Endothelial cell of umbilical vein (primary cell): ENCODE data around the gene AKAP5. TPM values are rescaled to one million over a fixed set of nuclear protein-coding genes. Genes with fewer than 3 reads are reported as not detected.

Experiments
- BruUV-seq: library from RNA; stranded (reverse); fragments of 400-500 nt; replicated peaks from 2 replicates; lab custom pipeline; 2021; lab: Mats Ljungman, UMichigan
- CTCF ChIA-PET: fragments of 300-600, 350-600 bp; sonication (Branson Sonifier 250); formaldehyde crosslinking; loops from one replicate; lab custom pipeline; 2021; ENCODE audit warnings: antibody characterized with exemption, inconsistent platforms; lab: Charles Lee
- POLR2A ChIA-PET: fragments of 300-600, 350-600 bp; sonication (Branson Sonifier 250); formaldehyde crosslinking; loops from one replicate; lab custom pipeline; 2021; ENCODE audit warnings: antibody characterized with exemption, inconsistent platforms; lab: Charles Lee
- DNase-seq: peaks from one replicate; pipeline ENCODE4 v3.0.0-alpha.2; 2011; ENCODE audit warnings: low read depth, low spot score
- FAIRE-seq: peaks from 2 replicates; lab custom pipeline; 2011; peaks lifted over from hg19 to GRCh38; lab: Jason Lieb, UNC
- H2AFZ ChIP-seq: 2 replicates; pipeline ENCODE4 v1.6.0; 2012; ENCODE audit warnings: low read depth, low read length, control low read depth, inconsistent platforms
- H3K27ac ChIP-seq: 2 replicates; pipeline ENCODE4 v1.5.1; 2011; ENCODE audit warnings: low read depth, mild to moderate bottlenecking, control low read depth, low read length, moderate library complexity; ENCODE audit not compliant: insufficient read depth
- H3K27me3 ChIP-seq, 2 experiments: 2 replicates each; pipeline versions ENCODE4 v1.6.0 to v1.6.1; 2011; ENCODE audit warnings: low read length in 2 of 2, mixed read lengths in 1 of 2; ENCODE audit not compliant: control insufficient read depth in 2 of 2, insufficient read depth in 2 of 2
- H3K36me3 ChIP-seq, 2 experiments: 2 replicates in 1 of 2; 3 replicates in 1 of 2; pipeline ENCODE4 v1.5.1; 2011; ENCODE audit warnings: low read length in 2 of 2, mild to moderate bottlenecking in 1 of 2, moderate library complexity in 1 of 2; ENCODE audit not compliant: control insufficient read depth in 2 of 2, insufficient read depth in 2 of 2; ENCODE audit errors: extremely low read depth in 1 of 2
- H3K4me1 ChIP-seq: 3 replicates; pipeline ENCODE4 v1.5.1; 2011; ENCODE audit warnings: mild to moderate bottlenecking, low read length; ENCODE audit not compliant: control insufficient read depth, insufficient read depth; ENCODE audit errors: extremely low read depth
- H3K4me2 ChIP-seq: 2 replicates; pipeline ENCODE4 v1.6.1; 2011; ENCODE audit warnings: low read length, control low read depth, mixed read lengths; ENCODE audit not compliant: insufficient read depth
- H3K4me3 ChIP-seq, 3 experiments: fragments of 200-600 bp in 1 of 3; sonication (generic), shearing (Covaris generic) in 1 of 3; replicated peaks in 1 of 3; 2 replicates each; pipeline ENCODE4 v1.5.1; 2011 to 2016; ENCODE audit warnings: control low read depth in 3 of 3, low read length in 3 of 3, mild to moderate bottlenecking in 2 of 3, inconsistent platforms in 1 of 3, low read depth in 1 of 3, moderate library complexity in 1 of 3; ENCODE audit not compliant: insufficient read depth in 1 of 3
- H3K79me2 ChIP-seq: 2 replicates; pipeline ENCODE4 v1.6.0; 2012; ENCODE audit warnings: low read length, inconsistent platforms; ENCODE audit not compliant: control insufficient read depth, insufficient read depth
- H3K9ac ChIP-seq: replicated peaks from 2 replicates; pipeline ENCODE3; 2011; ENCODE audit warnings: low read length, control low read depth; ENCODE audit not compliant: insufficient read depth; ENCODE audit errors: extremely low read depth
- H3K9me1 ChIP-seq: replicated peaks from 3 replicates; pipeline ENCODE4 v1.6.0; 2011; ENCODE audit warnings: mild to moderate bottlenecking, low read length; ENCODE audit not compliant: control insufficient read depth, insufficient read depth; ENCODE audit errors: extremely low read depth
- H3K9me3 ChIP-seq: replicated peaks from 2 replicates; pipeline ENCODE4 v1.5.1; 2012; ENCODE audit warnings: low read length, inconsistent platforms; ENCODE audit not compliant: control insufficient read depth, insufficient read depth
- H4K20me1 ChIP-seq: replicated peaks from 2 replicates; pipeline ENCODE3; 2011; ENCODE audit warnings: mild to moderate bottlenecking, low read length; ENCODE audit not compliant: control insufficient read depth, insufficient read depth; ENCODE audit errors: extremely low read depth
- EZH2 ChIP-seq: IDR thresholded peaks from 2 replicates; pipeline ENCODE4 v1.6.1; 2012; ENCODE audit warnings: borderline replicate concordance, low read depth, mild to moderate bottlenecking, moderate library complexity, low read length, inconsistent platforms; ENCODE audit not compliant: severe bottlenecking
- FOS ChIP-seq: IDR thresholded peaks from 2 replicates; pipeline ENCODE4 v1.6.1; 2011; ENCODE audit warnings: mild to moderate bottlenecking, low read length, moderate library complexity, borderline replicate concordance; ENCODE audit not compliant: insufficient read depth
- GATA2 ChIP-seq: IDR thresholded peaks from 2 replicates; pipeline ENCODE4 v1.7.0; 2011; ENCODE audit warnings: low read depth, mild to moderate bottlenecking, moderate library complexity, mixed read lengths, low read length; ENCODE audit not compliant: insufficient read length, insufficient read depth
- JUN ChIP-seq: IDR thresholded peaks from 2 replicates; pipeline ENCODE4 v1.6.1; 2011; ENCODE audit warnings: borderline replicate concordance, low read depth; ENCODE audit not compliant: insufficient read length, insufficient read depth
- MYC ChIP-seq: IDR thresholded peaks from one replicate; pipeline ENCODE4 v1.6.1; 2011; ENCODE audit warnings: mild to moderate bottlenecking, low read depth, low read length
- POLR2A ChIP-seq: IDR thresholded peaks from 2 replicates; pipeline ENCODE4 v1.6.1; 2012; ENCODE audit warnings: low read depth, mild to moderate bottlenecking, control low read depth, low read length
- POLR2AphosphoS5 ChIP-seq: IDR thresholded peaks from 2 replicates; pipeline ENCODE4 v1.6.1; 2012; ENCODE audit warnings: low read depth, mild to moderate bottlenecking, control low read depth, low read length, moderate library complexity; ENCODE audit not compliant: insufficient read depth
- dilution Hi-C: fragments of 300-500 bp; cut with MboI; formaldehyde crosslinking; loops from one replicate; pipeline ENCODE4 v1.15.0; 2019; ENCODE audit warnings: low sequenced_read_pairs; ENCODE audit not compliant: extremely low pct_ligation_motif_present
- intact Hi-C: fragments of 100-400 bp; cut with micrococcal nuclease; formaldehyde crosslinking; loops from one replicate; pipeline ENCODE4 v1.10.0; 2022
- polyA plus RNA-seq, 4 experiments: library from polyadenylated mRNA; depleted of rRNA in 3 of 4; stranded (reverse) in 3 of 4; unstranded in 1 of 4; fragments of >200 nt; gene quantifications; 2 replicates each; pipeline versions ENCODE4 v1.2.1 to v1.2.3, GENCODE V29; 2011 to 2012; ENCODE audit warnings: missing spikeins in 1 of 4
- total RNA-seq: library from RNA; stranded (reverse); gene quantifications from 2 replicates; pipeline ENCODE4 v1.2.3, GENCODE V29; 2021
- TF ChIP-seq, protein P1 (sequence below): IDR thresholded peaks from 2 replicates; pipeline ENCODE4 v1.6.1; 2011; ENCODE audit not compliant: insufficient read depth, insufficient read length

Gene AKAP5
- total and polyA plus RNA-seq, 2 donors (not counting 3 experiments of a cell fraction or from before 2014, with no cell fraction given): 0.10 to 0.75 TPM

DNA sequence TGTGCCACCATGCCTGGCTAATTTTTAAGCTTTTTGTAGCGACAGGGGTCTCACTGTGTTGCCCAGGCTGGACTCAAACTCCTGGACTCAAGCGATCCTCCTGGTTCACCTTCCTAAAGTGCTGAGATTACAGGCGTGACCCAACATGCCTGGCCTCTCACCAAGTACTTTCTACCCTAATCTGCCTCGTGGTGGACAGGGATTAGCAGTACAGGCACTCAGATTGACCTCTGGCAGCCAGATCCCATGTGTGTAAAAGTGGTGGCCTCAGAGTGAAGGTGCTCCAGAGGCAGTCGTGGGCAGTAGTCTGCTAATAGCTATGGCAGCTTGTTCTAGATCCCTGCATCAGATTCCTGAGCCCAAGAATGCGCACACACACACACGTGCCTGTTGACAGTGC lies 46.3 kb upstream of the AKAP5 start:
- H3K79me2 ChIP-seq: no peaks in the 10 kb centered on the region
- DNase-seq (no peak), FAIRE-seq (no peak)
- no peaks in the 10 kb centered on the region for H3K9me1 ChIP-seq
- peaks cover 7 to 16% of the 10 kb centered on the region in 2 experiments for H3K36me3 ChIP-seq
- dilution Hi-C loops: no loop called here
- BruUV-seq: no TSS peak
- H3K27me3 ChIP-seq: no peaks in the 10 kb centered on the region
- CTCF ChIA-PET: interaction anchor here (1.6 to 3.9 kb wide), 2 partner anchors 11 to 17 kb away, joined by 5 to 25 read pairs; no protein-coding TSS in a partner anchor
- H4K20me1 ChIP-seq: no peaks in the 10 kb centered on the region
- no peaks in the 10 kb centered on the region for H3K4me1 ChIP-seq
- TF ChIP-seq EZH2 (no peak), JUN (no peak), GATA2 (no peak), POLR2A (no peak)
- no peak overlapping the region for H3K4me3 ChIP-seq
- no peak overlapping the region for H3K4me2 ChIP-seq
- no peaks in the 10 kb centered on the region for H3K9me3 ChIP-seq
- intact Hi-C loops: no loop called here
- H3K27ac ChIP-seq: no peak overlapping the region
- H2AFZ ChIP-seq: no peak overlapping the region
- no peak overlapping the region for H3K9ac ChIP-seq
- POLR2A ChIA-PET: no interaction called here

DNA sequence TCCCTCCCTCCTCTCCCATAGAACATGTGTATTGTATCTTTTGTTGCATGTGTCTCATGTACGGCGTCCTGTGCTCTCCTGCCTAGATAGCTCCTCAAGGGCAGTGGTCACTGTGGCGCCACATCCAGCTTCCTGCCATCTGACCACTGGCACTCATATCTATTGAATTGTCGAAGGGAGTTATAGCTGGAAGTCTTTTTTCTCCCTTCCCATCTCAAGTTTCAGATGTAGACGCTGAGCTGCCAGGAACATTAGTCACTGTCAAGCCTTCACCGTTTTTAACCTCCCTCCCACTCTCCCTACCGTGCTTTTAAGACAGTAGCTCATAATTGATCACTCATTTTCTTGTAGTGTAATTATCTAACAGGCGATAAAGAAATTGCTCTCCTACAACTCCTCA lies 44.1 kb upstream of the AKAP5 start:
- ChIA-PET POLR2A (no interaction called here), CTCF (interaction anchor here (0.8 to 2.3 kb wide), 6 partner anchors 9 to 90 kb away, joined by 3 to 31 read pairs (median 4); no protein-coding TSS in a partner anchor)
- DNase-seq (no peak), FAIRE-seq (no peak)
- Histone ChIP-seq H3K9me1 (no peaks in the 10 kb centered on the region), H3K27ac (no peak overlapping the region), H3K4me1 (no peaks in the 10 kb centered on the region), H3K4me3 (no peak overlapping the region), H4K20me1 (no peaks in the 10 kb centered on the region), H3K4me2 (no peak overlapping the region), H2AFZ (no peak overlapping the region), H3K9ac (no peak overlapping the region), H3K36me3 (peaks cover 3 to 14% of the 10 kb centered on the region in 2 experiments), H3K9me3 (no peaks in the 10 kb centered on the region), H3K79me2 (no peaks in the 10 kb centered on the region), H3K27me3 (no peaks in the 10 kb centered on the region)
- BruUV-seq: no TSS peak
- intact Hi-C loops: no loop called here
- dilution Hi-C loops: no loop called here
- TF ChIP-seq EZH2 (no peak), MYC (no peak), FOS (no peak), POLR2A (no peak), JUN (no peak), POLR2AphosphoS5 (no peak)
- TF ChIP-seq, protein P1, sequence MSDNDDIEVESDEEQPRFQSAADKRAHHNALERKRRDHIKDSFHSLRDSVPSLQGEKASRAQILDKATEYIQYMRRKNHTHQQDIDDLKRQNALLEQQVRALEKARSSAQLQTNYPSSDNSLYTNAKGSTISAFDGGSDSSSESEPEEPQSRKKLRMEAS: no peak
